Endodermal cell (in vitro differentiated cells): Measurements from ENCODE around the gene HOXD9. TPM values are rescaled to one million over a fixed set of nuclear protein-coding genes. Genes with fewer than 3 reads are reported as not detected.

Source experiments
- DNase-seq: peaks from one replicate; pipeline ENCODE4 v3.0.0-alpha.2; 2017
- H3K27ac ChIP-seq: 2 replicates; pipeline ENCODE4 v1.5.1; 2013; ENCODE audit warnings: mild to moderate bottlenecking, low read depth, low read length, moderate library complexity
- H3K27me3 ChIP-seq: 2 replicates; pipeline ENCODE4 v1.6.1; 2013; ENCODE audit warnings: mild to moderate bottlenecking, low read length, moderate library complexity; ENCODE audit not compliant: insufficient read depth, control insufficient read depth, poor library complexity, severe bottlenecking
- H3K36me3 ChIP-seq: 2 replicates; pipeline ENCODE4 v1.7.0; 2013; ENCODE audit warnings: mild to moderate bottlenecking, low read length, moderate library complexity; ENCODE audit not compliant: control insufficient read depth, insufficient read depth
- H3K4me1 ChIP-seq: one replicate; pipeline ENCODE4 v1.7.0; 2013; ENCODE audit warnings: low read length; ENCODE audit not compliant: control insufficient read depth, insufficient read depth
- H3K4me3 ChIP-seq: 2 replicates; pipeline ENCODE4 v1.5.1; 2013; ENCODE audit warnings: mild to moderate bottlenecking, low read length, moderate library complexity
- H3K9ac ChIP-seq: 2 replicates; pipeline ENCODE4 v1.6.1; 2013; ENCODE audit warnings: mild to moderate bottlenecking, low read length, moderate library complexity; ENCODE audit not compliant: poor library complexity, severe bottlenecking; ENCODE audit errors: extremely low read depth
- H3K9me3 ChIP-seq: 2 replicates; pipeline ENCODE4 v1.6.1; 2013; ENCODE audit warnings: mild to moderate bottlenecking, low read length, moderate library complexity; ENCODE audit not compliant: control insufficient read depth
- H3K27ac Mint-ChIP-seq: 2 replicates; pipeline ENCODE4 v1.8.0; 2020; ENCODE audit warnings: mixed read lengths
- H3K27me3 Mint-ChIP-seq: 2 replicates; pipeline ENCODE4 v1.8.0; 2021; ENCODE audit warnings: mild to moderate bottlenecking, mixed read lengths; ENCODE audit not compliant: insufficient read depth
- H3K36me3 Mint-ChIP-seq: 2 replicates; pipeline ENCODE4 v1.8.0; 2020; ENCODE audit warnings: low read depth, mixed read lengths
- H3K4me1 Mint-ChIP-seq: 2 replicates; pipeline ENCODE4 v1.8.0; 2020; ENCODE audit warnings: mixed read lengths
- H3K4me3 Mint-ChIP-seq: 2 replicates; pipeline ENCODE4 v1.8.0; 2020; ENCODE audit warnings: mild to moderate bottlenecking, moderate library complexity, mixed read lengths
- H3K9me3 Mint-ChIP-seq: 2 replicates; pipeline ENCODE4 v1.8.0; 2020; ENCODE audit warnings: mild to moderate bottlenecking, mixed read lengths
- WGBS, 2 experiments: methylation state at CpG; one replicate each; pipeline versions ENCODE4 v1.1.5 to v1.1.7; 2013; ENCODE audit warnings: missing lambda C conversion rate in 2 of 2, mixed read lengths in 1 of 2; ENCODE audit not compliant: insufficient coverage in 1 of 2, insufficient read length in 1 of 2; 5-methylcytosine and 5-hydroxymethylcytosine counted together
- total RNA-seq, 2 donors: library from RNA; stranded (reverse); fragmentation: NEBNext Ultra II Directional in 1 of 2; extraction: Animal tissue kit (Norgen Biotek cat#: 25700) in 1 of 2; gene quantifications; 2 replicates in 1 of 2; 3 replicates in 1 of 2; pipeline ENCODE4 v1.2.1, GENCODE V29; 2021
- TF ChIP-seq, protein P1 (sequence below): fragments of 200-600 bp; sonication (generic); conservative IDR thresholded peaks from 2 replicates; pipeline ENCODE4 v1.5.0; 2021; ENCODE audit warnings: antibody characterized with exemption, mild to moderate bottlenecking

The HOXD9 gene
- total RNA-seq, 2 donors from 2014 or later, result not detected

DNA sequence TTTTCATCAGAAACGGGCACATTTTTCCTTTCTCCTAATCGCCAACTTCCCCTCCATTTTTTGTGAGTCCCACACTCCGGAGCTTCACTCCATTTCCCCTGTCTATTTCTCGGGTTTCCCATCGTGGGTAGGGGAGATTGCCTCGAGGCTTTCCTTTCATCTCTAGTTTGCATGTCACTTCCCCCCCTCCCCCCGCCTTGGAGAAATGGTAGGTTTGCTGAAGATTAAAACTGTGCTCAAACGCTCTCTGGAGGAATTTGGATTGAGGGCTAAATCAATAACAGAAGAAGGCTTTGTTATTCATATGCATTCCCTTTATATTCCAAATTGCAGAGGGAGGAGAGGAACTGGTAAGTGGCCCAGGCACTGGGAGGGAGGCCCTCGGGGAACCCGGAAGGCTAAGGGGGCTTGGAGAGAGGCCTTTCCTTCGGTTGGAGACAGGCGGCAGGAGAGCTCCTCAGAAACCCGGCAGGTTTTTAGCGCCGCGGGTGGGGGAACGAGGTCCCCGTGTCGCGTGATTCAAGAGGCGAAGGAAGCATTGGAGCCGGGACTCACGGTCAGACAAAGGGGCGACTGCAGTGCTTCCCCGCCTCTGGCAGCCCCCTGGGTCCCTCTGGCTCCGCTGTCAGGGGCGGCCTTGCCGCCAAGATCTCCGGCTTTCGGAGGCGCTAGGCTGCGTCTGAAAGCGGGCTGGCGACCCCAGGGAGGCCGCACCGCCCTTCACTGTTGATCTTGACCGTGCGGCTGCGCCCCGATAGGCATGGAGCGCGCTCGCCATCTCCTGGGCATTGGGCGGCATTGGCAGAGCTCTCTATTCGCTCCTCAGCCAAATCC, 25.3 kb upstream of the HOXD9 start:
- H3K9ac ChIP-seq, result no peak overlapping the region
- Mint-ChIP-seq H3K4me1 (peaks cover 28% of the 10 kb centered on the region), H3K36me3 (no peaks in the 10 kb centered on the region), H3K27me3 (peaks cover 96% of the 10 kb centered on the region), H3K27ac (no peak overlapping the region), H3K4me3 (peak overlapping the region; percentile 43), H3K9me3 (no peaks in the 10 kb centered on the region)
- WGBS, 2 experiments, result 0 to 1% methylated on average over 21 to 44 of the region's 45 CpGs
- H3K27me3 ChIP-seq, result peaks cover 99% of the 10 kb centered on the region
- H3K9me3 ChIP-seq, result no peaks in the 10 kb centered on the region
- TF ChIP-seq, protein P1, sequence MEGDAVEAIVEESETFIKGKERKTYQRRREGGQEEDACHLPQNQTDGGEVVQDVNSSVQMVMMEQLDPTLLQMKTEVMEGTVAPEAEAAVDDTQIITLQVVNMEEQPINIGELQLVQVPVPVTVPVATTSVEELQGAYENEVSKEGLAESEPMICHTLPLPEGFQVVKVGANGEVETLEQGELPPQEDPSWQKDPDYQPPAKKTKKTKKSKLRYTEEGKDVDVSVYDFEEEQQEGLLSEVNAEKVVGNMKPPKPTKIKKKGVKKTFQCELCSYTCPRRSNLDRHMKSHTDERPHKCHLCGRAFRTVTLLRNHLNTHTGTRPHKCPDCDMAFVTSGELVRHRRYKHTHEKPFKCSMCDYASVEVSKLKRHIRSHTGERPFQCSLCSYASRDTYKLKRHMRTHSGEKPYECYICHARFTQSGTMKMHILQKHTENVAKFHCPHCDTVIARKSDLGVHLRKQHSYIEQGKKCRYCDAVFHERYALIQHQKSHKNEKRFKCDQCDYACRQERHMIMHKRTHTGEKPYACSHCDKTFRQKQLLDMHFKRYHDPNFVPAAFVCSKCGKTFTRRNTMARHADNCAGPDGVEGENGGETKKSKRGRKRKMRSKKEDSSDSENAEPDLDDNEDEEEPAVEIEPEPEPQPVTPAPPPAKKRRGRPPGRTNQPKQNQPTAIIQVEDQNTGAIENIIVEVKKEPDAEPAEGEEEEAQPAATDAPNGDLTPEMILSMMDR, result peak; percentile 96
- H3K4me3 ChIP-seq, result peak overlapping the region; percentile 68
- no peaks in the 10 kb centered on the region for H3K36me3 ChIP-seq
- no peak overlapping the region for H3K27ac ChIP-seq
- DNase-seq, result peak; percentile 96
- H3K4me1 ChIP-seq, result no peaks in the 10 kb centered on the region

DNA sequence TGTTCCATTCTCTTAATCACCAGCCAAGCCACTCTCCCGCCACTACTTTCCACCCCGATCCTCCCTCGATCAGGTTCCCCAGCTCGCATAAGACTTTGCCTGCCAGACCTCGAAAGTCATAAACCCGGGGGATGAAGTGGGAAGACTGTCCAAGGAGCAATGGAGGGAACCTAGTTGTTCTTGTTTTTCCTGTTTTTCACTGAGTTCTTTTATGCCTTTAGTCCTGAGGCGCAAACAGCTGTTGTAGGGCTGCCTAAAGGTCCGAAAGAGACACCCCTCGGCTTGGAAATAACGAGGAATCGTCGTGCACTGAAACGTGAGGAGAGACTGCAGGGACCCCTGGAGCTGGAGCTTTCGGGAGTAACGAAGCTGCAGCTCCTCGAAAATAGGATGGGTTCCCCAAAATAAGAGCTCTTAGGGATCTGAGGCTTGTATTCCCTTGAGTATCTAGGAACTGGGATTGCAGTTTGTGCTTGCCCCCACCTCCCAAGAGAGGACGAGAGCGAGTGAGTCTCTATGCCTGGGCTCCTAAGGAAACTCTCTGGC, 24.6 kb upstream of the HOXD9 start:
- Mint-ChIP-seq H3K27me3 (peaks cover 100% of the 10 kb centered on the region), H3K4me3 (peak overlapping the region; percentile 43), H3K4me1 (peaks cover 28% of the 10 kb centered on the region), H3K36me3 (no peaks in the 10 kb centered on the region), H3K27ac (no peak overlapping the region), H3K9me3 (no peaks in the 10 kb centered on the region)
- Histone ChIP-seq H3K9ac (no peak overlapping the region), H3K27ac (no peak overlapping the region), H3K4me1 (no peaks in the 10 kb centered on the region), H3K36me3 (no peaks in the 10 kb centered on the region), H3K27me3 (peaks cover 100% of the 10 kb centered on the region), H3K4me3 (peak overlapping the region; percentile 61), H3K9me3 (no peaks in the 10 kb centered on the region)
- DNase-seq, result no peak
- 2 to 4% methylated on average over 10 to 18 of the region's 18 CpGs for WGBS, 2 experiments
- TF ChIP-seq, protein P1, result no peak

DNA sequence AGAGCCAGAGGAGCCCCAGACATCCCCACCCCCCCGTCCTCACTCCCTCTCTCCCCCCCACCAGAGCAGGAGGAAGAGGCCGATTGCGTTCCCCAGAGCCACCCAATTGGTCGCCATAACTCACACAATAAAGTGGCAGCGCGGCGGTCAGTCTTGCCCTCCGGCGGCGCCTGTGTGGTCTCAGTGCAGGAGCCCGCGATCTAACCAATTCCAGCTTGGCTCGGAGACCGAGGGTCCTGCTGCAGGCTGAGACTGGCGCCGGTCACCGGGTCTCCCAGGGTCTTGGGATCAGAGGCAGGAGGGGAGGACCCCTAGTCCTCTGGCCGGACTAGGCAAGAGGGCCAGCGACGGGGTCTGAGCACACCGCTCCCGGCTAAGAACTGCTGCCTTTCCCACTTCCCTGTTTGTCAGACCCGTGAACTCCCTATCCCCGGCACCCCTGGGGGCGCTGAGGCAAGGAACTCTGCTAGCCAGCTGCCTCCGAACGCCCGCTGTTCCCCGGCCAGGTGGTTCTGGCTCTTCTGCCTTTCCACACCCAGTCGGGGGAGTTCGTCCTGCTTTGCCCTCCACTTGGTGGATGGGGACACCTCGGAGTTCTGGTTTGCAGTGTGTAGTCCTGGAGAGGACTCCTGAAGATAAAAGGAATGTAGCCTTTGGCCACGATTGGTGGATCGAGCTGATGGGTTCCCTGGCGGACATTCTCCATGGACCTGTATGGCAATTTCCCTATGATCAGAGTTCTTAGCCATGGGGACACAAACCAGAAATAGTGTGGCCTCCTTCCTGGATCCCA, 24.0 kb upstream of the HOXD9 start:
- Histone ChIP-seq H3K4me1 (no peaks in the 10 kb centered on the region), H3K27me3 (peaks cover 100% of the 10 kb centered on the region), H3K27ac (no peak overlapping the region), H3K36me3 (no peaks in the 10 kb centered on the region), H3K9me3 (no peaks in the 10 kb centered on the region), H3K9ac (no peak overlapping the region), H3K4me3 (peak overlapping the region; percentile 61)
- peak; percentile 83 for DNase-seq
- Mint-ChIP-seq H3K4me1 (peaks cover 28% of the 10 kb centered on the region), H3K27me3 (peaks cover 100% of the 10 kb centered on the region), H3K9me3 (no peaks in the 10 kb centered on the region), H3K36me3 (no peaks in the 10 kb centered on the region), H3K4me3 (peak overlapping the region; percentile 43), H3K27ac (no peak overlapping the region)
- TF ChIP-seq, protein P1, result no peak
- 4 to 5% methylated on average over 6 to 35 of the region's 35 CpGs for WGBS, 2 experiments
